ENCODE results near the gene CCDC57.

- TF ChIP-seq CTCF (optimal IDR thresholded peaks at IDR 0.05 in 1 of 3, IDR thresholded peaks at IDR 0.05 in 1 of 3, conservative IDR thresholded peaks at IDR 0.05 in 1 of 3; ENCODE audit: extremely low read depth in 1 of 3, insufficient read depth in 2 of 3, low read length in 3 of 3) = no peak
- TF ChIP-seq EZH2 (IDR thresholded peaks at IDR 0.05; ENCODE audit: low read length) = no peak
These were observed 45.6 kb downstream of the CCDC57 start for GRCh38 chr17:82167028-82167427.

Data from keratinocyte (primary cell).